Stimulated activated CD4-positive, alpha-beta T cell treated with anti-CD3 and anti-CD28 coated beads, Interleukin-4, amount 100 ng/mL, for 4 hours (primary cell): ENCODE data around the gene SYNPR.

ENCODE experiments used
- DNase-seq, 2 experiments: peaks; one replicate each; pipeline ENCODE4 v3.0.0-alpha.2; 2020

SYNPR gene

DNA sequence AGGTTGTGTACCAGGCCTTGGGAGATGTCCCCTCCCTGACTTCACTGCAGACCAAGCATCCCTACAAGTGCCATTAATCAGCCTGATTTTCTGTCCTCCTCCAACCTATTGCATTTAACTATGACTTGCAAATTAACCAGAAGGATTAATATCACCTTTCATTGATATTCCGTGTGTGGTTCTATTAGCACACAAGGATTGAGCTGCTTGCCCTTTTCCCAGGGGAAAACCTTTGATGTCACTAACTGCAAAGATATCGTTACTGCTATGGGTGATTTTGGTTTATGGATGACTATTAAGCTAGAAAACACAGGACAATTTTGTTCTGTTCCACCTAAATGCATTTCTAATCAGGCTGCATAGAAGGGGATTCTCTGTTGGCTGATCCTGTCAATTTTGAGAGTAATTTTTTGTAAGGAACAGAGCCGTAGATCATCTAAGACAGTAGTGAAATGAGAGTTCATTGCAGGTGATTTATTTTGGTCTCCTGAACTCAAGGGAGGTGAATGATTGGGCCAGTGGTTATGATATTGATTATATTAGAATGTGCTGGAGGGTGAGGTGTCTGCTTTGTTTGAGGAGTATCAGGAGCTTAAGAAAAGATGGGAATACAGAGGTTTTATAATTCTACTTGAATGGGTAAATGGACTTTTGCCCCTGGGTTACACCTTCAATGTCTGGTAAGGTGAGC lies 196.9 kb downstream of the SYNPR start:
- DNase-seq: no peak

DNA sequence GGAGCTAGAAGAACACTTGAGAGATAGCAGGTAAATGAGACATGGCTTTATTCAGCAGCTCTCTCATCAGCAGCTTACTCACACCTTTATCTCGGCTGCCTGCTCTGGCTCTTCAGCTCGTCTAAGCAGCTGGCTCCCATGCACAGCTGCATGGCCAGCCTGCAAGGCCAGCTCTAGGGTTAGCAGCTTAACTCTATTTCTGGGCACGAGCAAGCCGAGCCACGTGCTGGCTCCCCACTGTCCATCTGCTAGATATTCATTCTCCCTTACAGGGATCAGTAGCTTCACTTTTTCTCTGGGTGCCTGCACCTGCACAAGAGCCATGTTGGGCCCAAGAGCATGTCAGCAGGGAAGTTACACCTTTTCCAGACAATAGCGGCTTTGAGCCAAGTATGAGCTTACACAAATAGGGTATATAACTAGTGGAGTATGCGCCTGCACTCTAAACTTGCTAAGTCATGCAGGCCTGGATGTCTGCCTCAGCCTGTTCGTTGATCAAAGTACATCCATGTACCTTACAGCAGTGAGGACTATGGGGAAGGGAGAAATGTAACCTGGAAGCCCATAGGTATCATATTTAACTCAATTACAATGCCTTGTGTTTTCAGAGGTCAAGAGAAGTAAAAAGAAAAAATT lies 199.5 kb downstream of the SYNPR start:
- no peak for DNase-seq

DNA sequence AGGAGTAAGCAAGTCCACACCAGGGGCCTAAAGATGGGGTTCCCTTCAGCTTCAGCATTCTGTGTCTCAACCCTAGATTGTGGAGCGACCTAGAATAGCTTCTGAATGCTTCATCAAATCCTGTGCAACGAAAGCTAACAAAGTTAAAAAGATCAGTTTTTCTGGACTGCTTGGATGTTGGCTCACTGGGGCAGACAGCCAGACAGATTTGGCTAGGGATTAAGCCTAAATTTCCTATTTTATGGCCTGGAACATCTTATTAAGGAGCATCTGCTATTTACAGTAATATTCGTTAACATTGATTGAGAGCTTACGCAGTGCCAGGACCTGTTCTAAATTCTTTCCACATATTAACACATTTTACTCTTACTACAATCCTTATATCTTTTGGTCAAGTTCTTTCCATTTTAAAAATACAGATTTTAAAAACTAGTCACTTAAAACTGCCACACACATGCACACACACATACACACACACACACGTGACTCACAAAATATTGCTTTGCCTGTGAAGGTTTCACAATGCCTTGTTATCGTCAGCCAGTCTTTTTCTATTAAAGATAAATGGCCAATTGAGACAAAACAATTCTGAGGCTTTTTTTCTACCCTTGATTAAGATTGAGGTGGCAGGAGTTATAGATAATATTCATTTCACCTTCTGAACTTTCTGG lies 201.0 kb downstream of the SYNPR start:
- no peak for DNase-seq

DNA sequence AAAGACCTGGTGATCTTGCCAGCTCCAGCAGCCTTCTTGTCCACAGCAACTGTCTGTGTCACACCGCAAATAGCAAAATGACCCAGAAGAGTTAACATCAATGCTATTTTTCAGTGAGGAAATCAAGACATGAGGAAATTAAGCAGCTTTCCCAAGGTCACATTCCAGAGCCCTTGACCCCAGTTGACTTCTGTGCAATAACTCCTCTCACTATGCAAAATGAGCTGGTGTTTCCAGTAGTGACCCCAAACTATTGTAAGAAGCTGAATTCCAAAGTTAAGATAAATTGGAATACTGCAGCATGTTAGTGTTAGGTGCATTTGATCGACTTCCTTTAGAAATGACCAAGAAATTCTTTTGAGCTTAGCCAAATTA lies 201.5 kb downstream of the SYNPR start:
- no peak for DNase-seq

GRCh38 chr3:63481627-63482026 lies 203.5 kb downstream of the SYNPR start:
- DNase-seq: no peak

DNA sequence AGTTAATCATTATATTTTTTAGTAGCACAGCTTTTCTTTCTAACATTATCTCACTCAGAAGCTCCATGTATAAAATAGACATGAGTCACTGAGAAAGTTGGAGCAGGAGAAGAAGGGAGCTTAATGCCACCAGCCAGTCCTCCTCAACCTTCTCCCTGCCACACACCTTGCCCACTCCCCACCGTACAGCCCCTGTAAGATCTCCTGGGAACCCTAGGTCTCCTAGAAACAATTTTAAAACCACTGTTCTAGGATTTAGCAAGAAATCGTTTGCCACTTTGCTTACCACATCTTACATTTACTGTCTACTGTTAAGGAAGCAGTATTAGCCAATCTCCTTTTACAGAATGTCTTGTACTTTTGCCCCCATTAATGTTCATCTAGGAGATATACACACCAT lies 204.2 kb downstream of the SYNPR start:
- no peak for DNase-seq

- DNase-seq: no peak
Observed at GRCh38 chr3:63492464-63492863, 214.4 kb downstream of the SYNPR start.

DNA sequence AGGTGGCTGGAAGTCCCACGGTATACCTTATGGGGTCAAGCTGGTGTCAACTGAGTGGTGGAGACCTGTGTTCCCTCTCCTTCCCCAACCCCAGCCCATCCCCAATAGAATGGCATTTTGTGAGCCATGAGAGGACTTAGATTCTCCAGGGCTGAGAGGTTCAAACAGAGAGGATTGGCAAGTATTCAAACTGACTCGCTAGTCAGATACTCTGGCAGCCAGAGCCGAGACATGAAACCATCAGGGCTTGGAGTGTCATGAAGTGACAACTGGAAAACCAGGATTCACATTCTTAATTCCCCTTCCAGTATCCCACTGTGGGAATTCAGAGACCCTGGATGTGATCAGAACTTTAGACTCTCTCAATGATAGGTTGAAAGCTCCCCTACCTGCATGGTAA lies 215.0 kb downstream of the SYNPR start:
- DNase-seq: no peak

GRCh38 chr3:63494646-63495045 lies 216.5 kb downstream of the SYNPR start:
- DNase-seq: no peak

DNA sequence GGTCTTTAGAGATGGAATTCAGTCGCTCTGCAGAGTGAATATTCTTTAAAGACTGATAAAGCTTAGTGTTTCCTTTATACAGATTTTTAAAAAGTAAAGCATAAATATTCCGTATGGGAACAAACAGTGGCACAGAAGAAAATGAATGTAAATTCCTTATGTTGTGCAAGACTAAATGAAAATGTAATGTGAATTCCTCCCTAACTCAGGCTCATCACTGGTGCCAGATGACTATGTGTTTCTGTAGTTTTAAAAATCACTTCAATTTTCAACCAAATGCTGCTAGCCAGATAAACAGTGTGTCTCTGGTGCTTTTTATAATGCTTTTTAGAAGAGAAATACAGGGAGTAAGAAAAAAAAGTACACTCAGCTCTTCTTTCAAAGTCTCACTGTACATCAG lies 219.5 kb downstream of the SYNPR start:
- DNase-seq: no peak

GRCh38 chr3:63500196-63500595 lies 222.1 kb downstream of the SYNPR start:
- no peak for DNase-seq

DNA sequence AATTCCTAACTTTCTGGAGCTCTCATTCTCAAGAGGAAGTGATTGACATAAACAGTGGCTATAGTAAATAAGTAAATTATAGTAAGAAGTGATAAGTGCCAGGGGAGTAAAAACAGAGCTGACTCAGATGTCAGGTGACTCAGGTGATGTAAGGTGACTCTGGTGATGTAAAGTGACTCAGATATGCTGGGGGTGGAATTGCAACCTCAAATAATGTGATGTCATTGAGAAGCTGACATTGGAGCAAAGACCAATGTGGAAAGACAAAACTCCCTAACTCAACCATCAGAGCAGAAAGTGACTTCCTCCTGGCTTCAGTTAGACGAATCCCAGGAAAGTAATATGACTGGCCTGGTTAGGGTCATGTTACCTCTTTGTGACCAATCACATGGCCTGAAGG lies 230.2 kb downstream of the SYNPR start:
- no peak for DNase-seq

GRCh38 chr3:63508771-63509170 lies 230.7 kb downstream of the SYNPR start:
- no peak for DNase-seq

- DNase-seq: no peak
Observed at GRCh38 chr3:63513791-63514190, 235.7 kb downstream of the SYNPR start.

DNA sequence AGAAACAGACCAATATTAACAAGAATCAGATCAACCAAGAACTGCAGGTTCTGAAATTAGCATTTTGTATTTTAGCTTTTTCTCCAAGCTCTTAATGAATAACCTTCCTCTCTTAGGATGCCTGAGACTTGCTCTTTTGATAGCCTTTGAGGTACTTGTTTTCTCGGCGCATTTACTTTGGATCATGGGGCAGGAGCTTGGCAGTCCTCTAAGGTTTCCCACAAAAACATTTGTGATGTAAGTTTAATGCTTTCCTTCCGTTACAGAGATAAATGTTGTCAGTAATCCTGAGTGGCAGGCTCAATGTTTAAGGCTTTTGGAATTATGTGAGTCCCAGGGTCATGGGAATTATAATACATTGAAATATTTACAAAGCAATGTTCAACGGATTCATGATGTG lies 236.6 kb downstream of the SYNPR start:
- DNase-seq: no peak

DNA sequence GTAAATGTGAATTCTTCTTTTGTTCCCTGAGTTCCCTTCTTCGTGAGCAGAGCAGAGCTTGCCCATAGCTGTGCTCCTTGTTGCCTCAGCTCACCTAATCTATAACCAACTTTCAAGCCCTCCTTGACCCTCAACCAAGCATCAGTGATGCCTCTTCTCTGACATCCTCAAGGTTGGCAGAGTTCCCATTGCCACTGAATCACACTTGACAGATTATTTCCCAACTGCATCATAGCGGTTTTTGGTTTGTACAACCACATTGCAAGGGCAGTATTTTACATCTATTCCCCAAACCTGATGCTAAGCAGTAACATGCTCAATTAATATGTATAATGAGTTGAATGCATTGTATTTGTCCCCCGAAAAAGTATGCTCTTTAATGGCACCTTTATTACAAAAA lies 241.3 kb downstream of the SYNPR start:
- no peak for DNase-seq

DNA sequence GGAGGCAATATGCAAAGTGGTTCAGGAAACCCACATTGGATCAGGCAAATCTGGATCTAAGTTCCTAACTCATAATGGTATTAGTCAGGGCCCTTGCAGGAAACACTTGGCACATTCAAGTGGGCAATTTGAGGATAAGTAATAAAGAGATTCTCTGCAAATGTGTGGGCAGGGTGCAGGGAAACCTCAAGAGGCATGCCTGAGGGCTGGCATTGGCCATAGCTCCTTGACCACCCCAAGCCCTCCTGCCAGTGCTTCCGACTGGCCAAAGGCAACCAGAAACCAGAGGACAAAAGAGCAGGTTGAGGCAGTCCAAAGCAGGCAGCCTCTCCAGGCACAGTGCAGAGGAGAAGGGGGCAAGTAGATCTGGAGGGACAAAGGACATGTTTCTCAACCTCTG lies 243.5 kb downstream of the SYNPR start:
- no peak for DNase-seq

DNA sequence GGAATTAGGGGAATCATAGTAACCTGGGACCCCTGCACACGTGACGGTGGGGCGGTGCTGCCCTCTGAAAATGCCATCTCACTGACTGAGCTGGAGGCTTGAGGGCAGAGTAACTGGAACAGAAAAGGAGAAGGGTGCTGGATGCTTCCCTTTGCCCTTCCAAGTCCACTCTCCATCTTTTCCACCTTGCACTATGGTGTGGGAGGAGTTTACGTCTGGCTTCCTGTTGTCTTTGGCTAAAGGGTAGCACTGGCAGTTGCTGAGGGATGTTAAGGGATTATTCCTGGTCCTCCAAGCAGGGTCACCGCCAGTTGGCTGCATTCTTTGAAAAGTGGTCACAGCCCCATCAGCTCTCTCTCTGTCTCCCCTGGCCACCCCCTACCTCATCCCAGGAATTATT lies 245.0 kb downstream of the SYNPR start:
- DNase-seq: no peak

GRCh38 chr3:63528325-63529000 lies 250.4 kb downstream of the SYNPR start:
- DNase-seq: no peak

- no peak for DNase-seq
Observed at GRCh38 chr3:63532521-63532920, 254.4 kb downstream of the SYNPR start.

DNA sequence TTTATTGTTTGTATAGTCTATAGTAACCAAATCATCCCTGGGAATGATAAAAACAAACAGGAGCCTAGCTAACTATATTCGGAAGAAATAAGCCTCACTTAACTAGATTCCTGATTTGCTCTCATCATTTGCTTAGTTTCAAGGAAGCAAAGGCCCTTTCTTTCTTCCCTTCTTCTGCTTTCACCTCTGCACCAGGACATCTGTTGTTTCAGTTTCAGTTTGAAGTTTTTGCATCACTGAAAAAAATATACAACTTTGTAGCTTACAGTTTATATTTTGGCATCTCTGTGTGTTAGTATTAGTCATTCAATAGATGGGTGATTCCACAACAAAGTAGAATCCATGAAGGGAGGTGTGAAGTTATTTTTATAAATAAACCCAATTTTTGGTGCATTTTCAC lies 260.8 kb downstream of the SYNPR start:
- DNase-seq: no peak

- no peak for DNase-seq
Observed at GRCh38 chr3:63555767-63556166, 277.7 kb downstream of the SYNPR start.

DNA sequence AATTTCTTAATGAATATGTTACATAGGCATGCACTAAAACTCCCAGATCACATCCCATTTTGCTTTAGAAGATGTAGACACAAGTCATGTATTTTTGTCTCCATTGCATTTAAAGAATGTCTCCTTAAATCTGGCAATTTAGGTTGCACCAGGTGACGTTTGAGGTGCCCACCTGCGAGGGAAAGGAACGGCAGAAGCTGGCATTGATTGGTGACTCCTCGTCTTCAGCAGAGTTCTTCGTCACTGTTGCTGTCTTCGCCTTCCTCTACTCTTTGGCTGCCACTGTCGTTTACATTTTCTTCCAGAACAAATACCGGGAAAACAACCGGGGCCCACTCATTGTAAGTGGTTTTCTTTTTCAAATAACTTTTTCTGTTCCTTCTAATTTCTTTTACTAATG lies 278.3 kb downstream of the SYNPR start:
- no peak for DNase-seq

- no peak for DNase-seq
Observed at GRCh38 chr3:63557912-63558311, 279.8 kb downstream of the SYNPR start.
